ENCODE data around the gene RPTOR. TPM values are rescaled to one million over a fixed set of nuclear protein-coding genes. Genes with fewer than 3 reads are reported as not detected.

The RPTOR gene
- total and polyA plus RNA-seq, 2 experiments from 2014 or later = 6.6 to 16.1 TPM

GRCh38 chr17:80996422-80997305, 452.0 kb downstream of the RPTOR start:
- Histone ChIP-seq H3K36me3 (ENCODE audit: low read depth) (no peaks in the 10 kb centered on the region), H3K4me2 (ENCODE audit: unreplicated experiment) (no peak overlapping the region), H3K4me3 (no peak overlapping the region), H3K27ac (no peak overlapping the region), H3K9ac (no peak overlapping the region), H3K27me3 (replicated peaks; ENCODE audit: insufficient read depth) (no peaks in the 10 kb centered on the region), H3K4me1 (ENCODE audit: insufficient read depth) (0 out of 2 replicates have a peak, but pooled peaks cover 4% of the 10 kb centered on the region), H3F3A (ENCODE audit: insufficient read depth) (no peaks in the 10 kb centered on the region), H3K79me2 (ENCODE audit: insufficient read depth) (peaks cover 11% of the 10 kb centered on the region), H2AFZ (no peak overlapping the region), H3K9me2 (ENCODE audit: insufficient read depth) (no peaks in the 10 kb centered on the region), H4K20me1 (ENCODE audit: insufficient read depth) (no peaks in the 10 kb centered on the region), H3K9me3 (ENCODE audit: low read depth) (no peaks in the 10 kb centered on the region)
- no peak for TF ChIP-seq EZH2 (IDR thresholded peaks at IDR 0.05; ENCODE audit: insufficient read depth, poor library complexity, severe bottlenecking)
- TF ChIP-seq EZH2phosphoT487 (IDR thresholded peaks at IDR 0.05; ENCODE audit: insufficient read depth, low read depth) = no peak
- WGBS, 2 experiments (ENCODE audit: low coverage in 1 of 2, low lambda C conversion rate in 2 of 2, missing lambda C conversion rate in 2 of 2) = 92 to 94% methylated on average over 23 to 25 of the region's 25 CpGs
- in situ Hi-C loops (cut with MboI) = no loop called here
- no peak for DNase-seq

DNA sequence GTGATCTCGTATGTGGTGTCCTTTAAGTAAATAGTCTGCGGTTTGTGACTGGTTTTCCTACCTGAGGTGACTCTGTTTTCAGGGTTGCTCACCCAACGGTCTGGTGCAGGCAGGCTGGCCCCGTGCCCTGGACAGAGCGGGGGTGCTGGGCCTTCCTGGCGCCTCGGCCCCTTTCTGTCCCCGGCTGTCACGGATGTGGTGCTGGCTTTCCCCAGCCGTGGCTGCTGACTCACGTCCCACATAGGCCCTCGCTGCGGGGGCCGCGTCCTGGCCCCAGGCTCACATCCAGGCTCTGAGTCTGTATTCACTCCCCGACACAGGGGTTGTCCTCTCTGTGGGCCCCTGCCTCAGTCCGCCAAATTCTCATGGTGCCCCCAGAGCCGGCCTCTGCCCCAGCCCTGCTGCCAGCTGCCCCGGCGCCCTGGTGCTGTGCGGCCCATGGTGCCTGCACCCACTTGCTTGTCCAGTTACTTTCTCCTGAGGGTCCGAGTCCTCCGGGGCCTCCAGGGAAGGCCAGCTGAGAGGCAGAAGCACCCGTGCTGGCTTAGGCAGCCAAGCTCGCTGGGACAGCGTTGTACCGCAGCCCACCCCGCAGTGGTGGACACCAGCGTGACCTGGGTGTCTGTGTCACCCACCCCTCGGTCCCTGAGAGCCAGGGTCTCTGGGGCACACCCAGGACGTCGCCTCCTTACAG, 452.9 kb downstream of the RPTOR start:
- peaks cover 7% of the 10 kb centered on the region; the same call in 1 of the 2 replicates for H3K79me2 ChIP-seq (ENCODE audit: insufficient read depth)
- DNase-seq = no peak
- no peaks in the 10 kb centered on the region for H4K20me1 ChIP-seq (ENCODE audit: insufficient read depth)
- H3K4me1 ChIP-seq (ENCODE audit: insufficient read depth) = 0 out of 2 replicates have a peak, but pooled peaks cover 9% of the 10 kb centered on the region
- no peak overlapping the region for H3K27ac ChIP-seq
- H2AFZ ChIP-seq = no peak overlapping the region
- H3K9me2 ChIP-seq (ENCODE audit: insufficient read depth) = no peaks in the 10 kb centered on the region
- no peak overlapping the region for H3K4me2 ChIP-seq (ENCODE audit: unreplicated experiment)
- in situ Hi-C loops (cut with MboI) = no loop called here
- no peak for TF ChIP-seq EZH2 (IDR thresholded peaks at IDR 0.05; ENCODE audit: insufficient read depth, poor library complexity, severe bottlenecking)
- H3K27me3 ChIP-seq (replicated peaks; ENCODE audit: insufficient read depth) = peaks cover 3% of the 10 kb centered on the region; the same call in 1 of the 2 replicates
- H3K36me3 ChIP-seq (ENCODE audit: low read depth) = no peaks in the 10 kb centered on the region
- no peak overlapping the region for H3K9ac ChIP-seq
- no peaks in the 10 kb centered on the region for H3K9me3 ChIP-seq (ENCODE audit: low read depth)
- 88 to 93% methylated on average over 32 of the region's 32 CpGs for WGBS, 2 experiments (ENCODE audit: low coverage in 1 of 2, low lambda C conversion rate in 2 of 2, missing lambda C conversion rate in 2 of 2)
- H3F3A ChIP-seq (ENCODE audit: insufficient read depth) = no peaks in the 10 kb centered on the region
- no peak overlapping the region for H3K4me3 ChIP-seq

DNA sequence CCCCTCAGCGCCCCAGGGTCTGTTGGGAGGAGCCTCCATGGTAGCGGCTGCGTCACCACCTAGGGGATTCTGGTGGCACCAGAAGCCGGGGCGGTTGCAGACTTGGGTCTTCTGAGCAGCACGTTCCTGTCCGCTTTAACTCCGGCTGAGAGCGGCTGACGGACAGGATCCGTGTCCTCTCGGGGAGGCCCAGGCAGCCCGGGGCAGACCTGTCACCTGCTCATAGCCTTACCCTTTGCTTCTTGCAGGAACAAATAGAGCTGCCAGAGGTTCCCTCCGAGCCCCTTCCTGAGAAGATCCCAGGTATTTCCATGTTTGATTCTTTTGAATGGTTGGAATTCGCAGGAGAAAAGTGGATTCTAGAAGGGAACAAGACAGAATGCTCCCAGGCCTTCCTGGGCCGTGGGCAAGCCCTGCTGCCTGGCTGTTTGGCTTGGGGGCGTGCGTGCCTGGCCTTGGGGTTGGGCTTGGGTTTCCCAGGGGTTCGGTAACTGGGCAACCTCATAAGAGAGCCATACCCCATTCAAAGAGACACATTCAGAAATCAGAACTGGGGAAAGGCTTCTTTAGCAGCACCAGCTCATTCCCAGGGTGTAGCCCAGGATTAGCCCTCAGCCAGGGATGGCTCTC, 453.6 kb downstream of the RPTOR start:
- H3K27ac ChIP-seq = no peak overlapping the region
- H3K4me1 ChIP-seq (ENCODE audit: insufficient read depth) = 0 out of 2 replicates have a peak, but pooled peaks cover 5% of the 10 kb centered on the region
- H3K9ac ChIP-seq = no peak overlapping the region
- H3K79me2 ChIP-seq (ENCODE audit: insufficient read depth) = peaks cover under 1% of the 10 kb centered on the region; the same call in 1 of the 2 replicates
- H3K4me2 ChIP-seq (ENCODE audit: unreplicated experiment) = no peak overlapping the region
- peaks cover 10% of the 10 kb centered on the region; the same call in 1 of the 2 replicates for H3K27me3 ChIP-seq (replicated peaks; ENCODE audit: insufficient read depth)
- in situ Hi-C loops (cut with MboI) = no loop called here
- no peak for DNase-seq
- TF ChIP-seq EZH2phosphoT487 (IDR thresholded peaks at IDR 0.05; ENCODE audit: insufficient read depth, low read depth) = no peak
- no peaks in the 10 kb centered on the region for H3K9me2 ChIP-seq (ENCODE audit: insufficient read depth)
- H3K36me3 ChIP-seq (ENCODE audit: low read depth) = no peaks in the 10 kb centered on the region
- H3K4me3 ChIP-seq = no peak overlapping the region
- H3F3A ChIP-seq (ENCODE audit: insufficient read depth) = no peaks in the 10 kb centered on the region
- H3K9me3 ChIP-seq (ENCODE audit: low read depth) = no peaks in the 10 kb centered on the region
- H4K20me1 ChIP-seq (ENCODE audit: insufficient read depth) = no peaks in the 10 kb centered on the region
- H2AFZ ChIP-seq = no peak overlapping the region
- 97% methylated on average over 18 to 19 of the region's 19 CpGs for WGBS, 2 experiments (ENCODE audit: low coverage in 1 of 2, low lambda C conversion rate in 2 of 2, missing lambda C conversion rate in 2 of 2)

DNA sequence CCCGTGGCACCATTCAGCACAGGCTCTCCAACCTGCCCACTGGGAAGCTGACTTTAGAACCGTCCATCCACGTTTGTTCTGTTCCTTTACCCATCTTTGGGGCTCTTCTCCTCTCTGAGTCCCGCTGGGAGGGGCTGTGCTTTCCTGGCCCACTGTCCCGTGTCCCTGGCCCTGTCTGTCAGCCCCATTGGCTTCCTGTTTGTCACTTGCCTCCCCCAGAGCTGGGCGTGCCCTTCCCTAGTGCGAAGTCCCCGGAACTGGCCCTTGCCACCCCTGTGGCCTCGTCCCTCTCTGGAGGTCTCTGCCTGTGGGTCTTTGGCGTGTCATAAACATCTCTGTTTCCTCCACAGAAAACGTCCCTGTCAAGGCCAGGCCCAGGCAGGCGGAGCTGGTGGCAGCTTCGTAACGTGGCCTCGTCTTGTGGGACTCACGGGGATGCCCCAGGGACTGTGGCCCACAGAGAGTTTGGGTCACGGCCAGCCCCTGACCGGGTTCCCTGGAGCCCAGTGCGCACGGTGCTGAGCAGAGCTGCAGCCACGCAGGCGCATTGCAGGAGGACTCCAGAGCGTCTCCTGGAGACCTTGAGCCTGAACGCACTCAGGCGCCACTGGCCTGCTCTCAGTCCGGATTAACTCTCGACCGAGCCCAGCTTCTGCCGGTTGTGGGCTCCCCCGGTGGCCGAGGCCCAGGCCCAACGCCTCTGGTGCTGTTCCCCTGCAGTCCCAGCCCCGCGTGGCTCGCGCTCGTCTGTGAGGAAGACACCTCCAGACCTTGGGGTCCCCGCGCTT, 454.3 kb downstream of the RPTOR start:
- H3K36me3 ChIP-seq (ENCODE audit: low read depth) = no peaks in the 10 kb centered on the region
- no peak overlapping the region for H2AFZ ChIP-seq
- peaks cover 16% of the 10 kb centered on the region for H3K27me3 ChIP-seq (replicated peaks; ENCODE audit: insufficient read depth)
- no peaks in the 10 kb centered on the region for H3K9me2 ChIP-seq (ENCODE audit: insufficient read depth)
- 0 out of 2 replicates have a peak, but pooled peaks cover 5% of the 10 kb centered on the region for H3K4me1 ChIP-seq (ENCODE audit: insufficient read depth)
- 85 to 87% methylated on average over 39 of the region's 39 CpGs for WGBS, 2 experiments (ENCODE audit: low coverage in 1 of 2, low lambda C conversion rate in 2 of 2, missing lambda C conversion rate in 2 of 2)
- H4K20me1 ChIP-seq (ENCODE audit: insufficient read depth) = no peaks in the 10 kb centered on the region
- H3K4me3 ChIP-seq = no peak overlapping the region
- no peak overlapping the region for H3K4me2 ChIP-seq (ENCODE audit: unreplicated experiment)
- no peak for DNase-seq
- no peaks in the 10 kb centered on the region for H3K9me3 ChIP-seq (ENCODE audit: low read depth)
- no peaks in the 10 kb centered on the region for H3F3A ChIP-seq (ENCODE audit: insufficient read depth)
- no peak overlapping the region for H3K27ac ChIP-seq
- H3K79me2 ChIP-seq (ENCODE audit: insufficient read depth) = no peaks in the 10 kb centered on the region
- in situ Hi-C loops (cut with MboI) = no loop called here
- TF ChIP-seq EZH2 (IDR thresholded peaks at IDR 0.05; ENCODE audit: insufficient read depth, poor library complexity, severe bottlenecking) = no peak
- TF ChIP-seq EZH2phosphoT487 (IDR thresholded peaks at IDR 0.05; ENCODE audit: insufficient read depth, low read depth) = no peak
- no peak overlapping the region for H3K9ac ChIP-seq
